Loucy (cell line): Measurements from ENCODE around the gene UTP14A.

ENCODE experiments used
- CTCF ChIP-seq: fragments of 200-600 bp; sonication (generic); conservative IDR thresholded peaks from 2 replicates; pipeline ENCODE4 v1.5.1; 2014; ENCODE audit warnings: mild to moderate bottlenecking, antibody characterized with exemption, low read length
- EZH2phosphoT487 ChIP-seq: fragments of 200-600 bp; IDR thresholded peaks from 2 replicates; pipeline ENCODE4 v1.6.1; 2018; ENCODE audit warnings: antibody characterized with exemption, mild to moderate bottlenecking, moderate library complexity, borderline replicate concordance

- TF ChIP-seq CTCF (no peak), EZH2phosphoT487 (no peak)
Observed at GRCh38 chrX:129954804-129955203, 48.8 kb downstream of the UTP14A start.
